Stimulated activated CD4-positive, alpha-beta T cell treated with anti-CD3 and anti-CD28 coated beads, Interleukin-15, amount 100 ng/mL, for 24 hours (primary cell): ENCODE measurements around the gene LTBP4.
"Not testable (repeated sequence)": the region's sequence is repeated elsewhere in the genome, so short reads cannot be mapped to it uniquely, and the experiment has no call there.

Experiments
- DNase-seq: peaks from one replicate; pipeline ENCODE4 v3.0.0-alpha.2; 2020

Gene LTBP4

DNA sequence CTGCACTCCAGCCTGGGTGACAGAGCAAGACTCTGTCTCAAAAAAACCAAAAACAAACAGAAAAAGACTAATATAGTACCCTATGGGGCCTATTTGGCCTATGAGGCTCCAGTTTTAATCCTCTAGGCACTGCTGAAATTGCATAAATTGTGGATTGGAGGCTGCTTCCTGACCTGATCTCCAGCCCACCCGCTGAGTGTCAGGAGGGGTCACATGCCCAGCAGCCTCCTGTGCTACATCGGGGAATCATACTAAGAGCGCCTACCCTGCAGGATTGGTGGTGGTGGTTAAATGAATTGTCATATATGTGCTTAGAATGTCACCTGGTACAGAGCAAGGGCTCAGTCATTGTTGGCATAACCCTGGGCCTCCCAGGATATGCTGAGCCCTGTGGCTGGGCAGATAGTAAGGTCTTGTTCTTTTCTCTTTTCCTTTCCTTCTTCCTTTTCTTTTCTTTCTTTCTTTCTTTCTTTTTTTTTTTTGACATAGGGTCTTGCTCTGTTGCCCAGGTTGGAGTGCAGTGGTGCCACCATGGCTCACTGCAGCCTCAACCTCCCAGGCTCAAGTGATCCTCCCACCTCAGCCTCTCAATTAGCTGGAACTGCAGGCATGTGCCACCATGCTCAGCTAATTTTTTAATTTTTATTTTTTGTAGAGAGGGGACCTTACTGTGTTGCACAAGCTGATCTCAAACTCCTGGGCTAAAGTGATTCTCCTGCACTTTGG is 31.3 kb downstream of the LTBP4 start:
- DNase-seq = no peak

DNA sequence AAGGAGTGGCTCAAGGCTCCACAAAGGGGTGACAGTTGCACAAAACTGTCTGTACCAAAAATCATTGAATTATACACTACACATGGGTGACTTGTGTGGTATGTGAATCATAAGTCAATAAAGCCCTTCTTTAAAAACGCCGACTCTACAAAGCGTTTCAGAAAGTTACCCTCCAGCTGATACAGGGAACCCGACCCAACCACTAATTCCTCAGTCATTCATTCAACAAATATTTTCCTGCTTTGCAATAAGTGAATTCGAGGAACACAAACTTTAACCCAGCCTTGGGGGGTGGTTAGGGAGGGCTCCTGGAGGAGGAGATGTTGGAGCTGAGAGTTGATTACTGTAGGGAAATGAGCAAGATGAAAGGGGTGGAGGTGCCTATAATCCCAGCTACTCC is 32.0 kb downstream of the LTBP4 start:
- no peak for DNase-seq

DNA sequence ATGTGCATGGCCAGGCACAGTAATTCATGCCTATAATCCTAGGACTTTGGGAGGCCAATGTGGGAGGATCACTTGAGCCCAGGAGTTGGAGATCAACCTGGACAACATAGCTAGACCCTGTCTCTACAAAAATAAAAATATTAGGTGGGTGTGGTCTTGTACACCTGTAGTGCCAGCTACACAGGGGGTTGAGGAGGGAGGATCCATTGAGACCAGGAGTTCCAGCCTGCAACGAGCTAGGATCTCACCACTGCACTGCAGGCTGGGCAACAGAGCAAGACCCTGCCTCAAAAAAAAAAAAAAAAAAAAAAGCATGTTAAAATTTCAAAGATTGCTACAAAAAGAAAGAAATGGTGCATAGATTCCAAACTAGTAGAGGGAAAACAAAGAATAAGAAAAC is 37.2 kb downstream of the LTBP4 start:
- no peak for DNase-seq

DNA sequence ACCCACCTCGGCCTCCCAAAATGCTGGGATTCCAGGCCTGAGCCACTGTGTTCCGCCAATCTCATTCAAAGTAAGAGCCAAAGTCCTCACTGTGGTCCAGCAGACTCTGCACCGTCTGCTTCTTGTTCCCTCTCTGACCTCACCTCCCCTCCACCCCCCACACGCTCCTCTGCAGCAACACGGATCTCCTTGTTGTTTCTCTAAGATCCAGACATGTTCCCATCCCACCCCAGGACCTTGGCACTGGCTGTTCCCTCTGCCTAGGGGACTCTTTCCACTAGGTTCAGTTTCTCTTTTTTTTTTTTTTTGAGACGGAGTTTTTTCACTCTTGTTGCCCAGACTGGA is 38.4 kb downstream of the LTBP4 start:
- no peak for DNase-seq

DNA sequence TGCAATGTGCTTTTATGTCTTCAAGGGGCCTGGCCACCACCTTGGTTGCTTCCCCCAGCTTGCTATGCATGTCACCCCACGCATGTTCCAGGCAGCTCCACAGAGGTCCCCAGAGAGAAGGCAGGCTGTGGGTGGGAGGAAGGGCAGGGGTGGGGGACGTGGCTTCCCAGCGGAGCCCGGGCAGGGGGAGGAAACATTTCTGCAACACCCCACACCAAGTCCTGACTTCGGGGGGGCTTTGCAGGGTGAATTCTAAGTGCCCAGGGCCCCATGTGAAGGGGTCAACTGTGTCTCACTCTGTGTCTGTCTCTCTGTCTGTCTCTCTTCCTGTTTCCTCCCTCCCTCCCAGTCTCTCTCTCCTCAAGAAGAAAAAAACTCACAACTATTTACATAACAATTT is 39.6 kb downstream of the LTBP4 start:
- DNase-seq = no peak

DNA sequence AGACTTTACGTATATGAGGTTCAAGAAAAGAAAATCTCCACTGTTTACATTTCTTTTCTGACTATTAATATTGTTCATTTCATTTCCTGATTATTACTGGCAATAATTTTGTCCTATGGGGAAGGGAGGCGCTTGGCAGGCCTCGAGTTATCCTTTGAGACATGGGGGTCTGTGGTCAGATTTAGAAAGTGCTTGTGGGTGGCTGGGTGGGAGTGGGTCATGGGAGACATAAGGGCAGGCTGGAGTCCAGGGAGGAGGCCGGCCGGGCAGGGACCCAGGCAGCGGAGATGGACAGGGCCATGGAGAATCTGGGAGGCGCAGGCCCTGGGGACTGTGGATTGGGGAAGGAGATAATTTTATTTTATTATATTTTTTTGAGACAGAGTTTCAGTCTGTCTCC is 40.1 kb downstream of the LTBP4 start:
- no peak for DNase-seq

DNA sequence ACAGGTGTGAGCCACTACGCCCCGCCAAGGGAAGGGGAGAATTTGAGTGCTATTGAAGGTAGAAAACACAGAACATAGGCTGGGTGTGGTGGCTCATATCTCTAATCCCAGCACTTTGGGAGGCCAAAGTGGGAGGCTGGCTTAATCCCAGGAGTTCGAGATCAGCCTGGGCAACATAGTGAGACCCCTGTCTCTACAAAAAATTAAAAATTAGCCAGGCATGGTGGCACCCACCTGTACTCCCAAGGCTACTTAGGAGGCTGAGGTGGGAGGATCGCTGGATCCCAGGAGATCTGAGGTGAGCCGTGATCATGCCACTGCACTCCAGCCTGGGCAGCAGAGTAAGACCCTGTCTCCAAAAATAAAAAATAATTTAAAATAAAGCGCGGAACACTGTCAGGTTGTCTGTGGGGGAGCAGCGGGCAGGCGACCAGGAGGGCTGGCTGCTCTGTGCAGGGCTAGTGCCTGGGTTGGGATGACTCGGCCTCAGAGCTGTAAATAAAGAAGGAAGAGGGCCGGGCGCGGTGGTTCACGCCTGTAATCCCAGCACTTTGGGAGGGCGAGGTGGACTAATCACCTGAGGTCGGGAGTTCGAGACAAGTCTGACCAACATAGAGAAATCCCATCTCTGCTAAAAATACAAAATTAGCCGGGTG is 41.0 kb downstream of the LTBP4 start:
- no peak for DNase-seq

DNA sequence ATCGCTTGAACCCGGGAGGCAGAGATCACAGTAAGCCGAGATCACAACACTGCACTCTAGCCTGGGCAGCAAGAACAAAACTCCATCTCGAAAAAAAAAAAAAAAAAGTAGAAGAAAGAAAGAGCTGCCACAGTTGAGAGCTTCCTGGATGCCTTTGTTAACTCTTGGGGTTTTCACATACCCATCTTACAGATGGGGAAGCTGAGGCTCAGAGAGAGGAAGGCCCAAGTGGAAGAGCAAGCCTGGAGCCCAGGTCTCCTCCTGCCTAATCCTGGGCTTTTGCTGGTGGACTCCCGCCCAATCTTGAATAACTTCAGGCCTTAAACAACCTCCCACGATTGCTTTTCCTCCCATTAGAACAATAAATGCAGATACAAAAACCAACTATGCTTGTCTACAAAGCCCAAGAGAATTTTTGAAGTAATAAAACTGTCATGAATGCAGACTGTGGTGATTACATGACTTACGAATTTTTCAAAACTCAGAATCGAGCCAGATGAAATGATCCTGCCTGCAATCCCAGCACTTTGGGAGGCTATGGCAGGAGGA is 41.7 kb downstream of the LTBP4 start:
- no peak for DNase-seq

DNA sequence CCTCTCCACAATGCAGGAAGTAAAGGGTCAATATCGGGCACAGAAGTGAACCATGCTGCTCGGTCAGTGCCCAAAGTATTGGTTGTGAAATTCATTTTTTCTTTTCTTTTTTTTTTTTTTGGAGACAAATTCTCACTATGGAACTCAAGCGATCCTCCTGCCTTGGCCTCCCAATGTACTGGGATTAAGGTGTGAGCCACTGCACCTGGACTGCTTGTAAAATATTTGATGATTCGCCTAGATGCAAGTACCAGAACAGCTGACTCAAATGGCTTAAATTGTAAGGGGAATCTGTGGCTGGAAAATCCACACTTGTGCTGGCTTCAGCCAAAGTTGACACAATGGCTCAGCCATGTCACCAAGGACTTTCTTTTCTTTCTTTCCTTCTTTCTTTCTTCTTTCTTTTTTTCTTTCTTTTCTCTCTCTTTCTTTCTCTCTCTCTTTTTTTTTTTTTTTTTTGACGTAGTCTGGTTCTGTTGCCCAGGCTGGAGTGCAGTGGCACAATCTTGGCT is 45.6 kb downstream of the LTBP4 start:
- DNase-seq = no peak

DNA sequence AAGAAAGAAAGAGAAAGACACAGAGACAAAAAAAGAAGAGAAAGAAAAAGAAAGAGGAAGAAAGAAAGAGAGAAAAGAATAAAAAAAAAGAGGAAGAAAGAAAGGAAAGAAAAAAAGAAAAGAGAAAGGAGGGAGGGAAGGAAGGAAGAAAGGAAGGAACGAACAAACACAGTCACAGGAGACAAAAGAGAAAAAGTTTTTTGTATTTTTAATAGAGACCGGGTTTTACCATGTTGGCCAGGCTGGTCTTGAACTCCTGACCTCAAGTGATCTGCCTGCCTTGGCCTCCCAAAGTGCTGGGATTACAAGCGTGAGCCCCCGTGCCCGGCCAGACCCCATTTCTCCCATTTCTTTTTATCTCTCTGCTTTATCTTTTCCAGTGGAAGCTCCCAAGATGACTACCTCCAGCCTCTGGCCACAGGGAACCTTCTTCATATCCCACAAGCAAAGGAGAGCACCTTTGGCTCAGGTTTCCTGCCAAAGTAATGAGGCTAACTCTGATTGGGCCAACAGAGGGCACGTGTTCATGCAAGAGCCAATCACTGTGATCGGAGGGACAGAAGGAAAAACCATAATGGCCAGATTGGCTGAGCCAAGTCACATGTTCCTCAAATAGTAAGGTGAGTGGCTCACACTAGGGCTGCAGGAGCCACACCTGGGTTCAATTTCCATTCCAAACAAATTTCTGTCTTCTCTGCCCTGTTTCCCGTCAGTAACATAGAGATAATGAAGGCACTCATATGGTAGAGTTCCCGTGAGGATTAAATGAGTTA is 48.9 kb downstream of the LTBP4 start:
- not testable (repeated sequence) for DNase-seq

DNA sequence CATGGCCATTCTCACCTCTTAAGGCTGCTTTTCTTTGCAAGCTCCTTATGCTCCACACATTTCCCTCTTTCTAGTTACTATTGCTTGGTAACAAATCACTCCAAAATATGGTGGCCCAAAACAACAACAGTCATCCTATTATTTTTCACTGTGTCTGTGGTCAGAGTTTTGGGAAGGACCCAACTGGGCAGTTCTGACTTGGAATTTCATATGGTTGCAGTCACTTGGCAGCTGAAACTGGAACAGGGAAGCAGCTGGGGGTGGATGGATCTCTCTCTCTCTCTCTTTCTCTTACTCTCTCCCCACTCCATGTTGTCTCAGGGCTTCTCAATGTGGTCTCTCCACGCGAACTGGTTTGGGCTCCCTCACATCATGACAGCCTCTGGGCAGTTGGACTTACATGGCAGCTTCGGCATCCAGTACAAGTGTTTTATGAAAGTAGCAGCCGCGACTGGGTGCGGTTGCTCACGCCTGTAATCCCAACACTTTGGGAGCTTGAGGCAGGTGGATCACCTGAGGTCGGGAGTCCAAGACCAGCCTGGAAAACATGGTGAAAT is 49.7 kb downstream of the LTBP4 start:
- no peak for DNase-seq

DNA sequence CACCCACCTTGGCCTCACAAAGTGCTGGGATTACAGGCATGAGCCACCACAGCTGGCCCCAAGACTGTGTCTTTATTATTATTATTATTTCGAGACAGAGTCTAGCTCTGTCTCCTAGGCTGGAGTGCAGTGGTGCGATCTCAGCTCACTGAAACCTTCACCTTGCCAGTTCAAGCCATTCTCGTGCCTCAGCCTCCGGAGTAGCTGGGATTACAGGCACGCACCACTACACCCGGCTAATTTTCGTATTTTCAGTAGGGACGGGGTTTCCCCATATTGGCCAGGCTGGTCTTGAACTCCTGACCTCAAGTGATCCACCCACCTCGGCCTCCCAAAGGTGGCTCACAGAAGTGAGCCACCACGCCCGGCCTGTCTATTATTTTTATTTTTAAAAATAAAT is 51.1 kb downstream of the LTBP4 start:
- not testable (repeated sequence) for DNase-seq

DNA sequence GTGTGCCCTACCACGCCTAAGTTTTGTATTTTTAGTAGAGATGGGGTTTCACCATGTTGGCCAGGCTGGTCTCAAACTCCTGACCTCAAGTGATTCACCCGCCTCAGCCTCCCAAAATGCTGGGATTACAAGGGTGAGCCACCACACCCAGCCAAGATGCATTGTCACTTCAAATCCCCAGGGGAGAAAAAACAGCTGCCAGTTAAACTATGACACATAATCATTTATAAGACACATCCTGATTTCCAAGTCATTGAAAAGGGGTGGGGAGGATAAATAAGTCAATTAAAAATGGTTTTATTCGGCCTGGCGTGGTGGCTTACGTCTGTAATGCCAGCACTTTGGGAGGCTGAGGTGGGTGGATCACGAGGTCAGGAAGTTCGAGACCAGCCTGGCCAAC is 54.5 kb downstream of the LTBP4 start:
- not testable (repeated sequence) for DNase-seq

DNA sequence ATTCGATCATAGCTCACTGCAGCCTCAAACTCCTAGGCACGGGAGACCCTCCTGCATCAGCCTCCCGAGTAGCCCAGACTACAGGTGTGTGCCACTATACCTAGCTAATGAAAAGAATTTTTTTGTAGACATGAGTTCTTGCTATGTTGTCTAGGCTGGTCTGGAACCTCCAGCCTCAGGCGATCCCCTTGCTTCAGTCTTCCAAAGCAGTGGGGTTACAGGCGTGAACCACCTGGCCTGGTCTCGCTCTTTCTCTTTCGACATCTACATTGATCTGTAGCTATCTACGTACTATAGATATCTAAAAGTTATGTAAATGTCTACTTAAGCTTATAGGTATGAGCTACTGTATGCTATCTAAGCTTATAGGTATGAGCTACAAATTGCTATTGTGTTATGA is 56.9 kb downstream of the LTBP4 start:
- no peak for DNase-seq

DNA sequence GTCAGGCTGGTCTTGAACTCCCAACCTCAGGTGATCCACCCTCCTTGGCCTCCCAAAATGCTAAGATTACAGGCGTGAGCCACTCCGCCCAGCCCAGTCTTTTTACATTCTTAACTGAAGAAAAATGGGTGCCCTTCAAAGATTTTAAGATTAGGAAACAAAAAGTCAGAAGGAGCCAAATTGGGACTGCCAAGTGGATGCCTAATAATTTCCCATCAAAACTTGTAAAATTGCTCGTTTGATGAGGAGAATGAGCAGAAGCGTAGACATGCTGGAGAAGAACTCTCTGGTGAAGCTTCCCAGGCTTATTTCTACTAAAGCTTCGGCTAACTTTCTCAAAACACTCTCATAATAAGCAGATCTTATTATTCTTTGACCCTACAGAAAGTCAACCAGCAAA is 57.9 kb downstream of the LTBP4 start:
- no peak for DNase-seq

DNA sequence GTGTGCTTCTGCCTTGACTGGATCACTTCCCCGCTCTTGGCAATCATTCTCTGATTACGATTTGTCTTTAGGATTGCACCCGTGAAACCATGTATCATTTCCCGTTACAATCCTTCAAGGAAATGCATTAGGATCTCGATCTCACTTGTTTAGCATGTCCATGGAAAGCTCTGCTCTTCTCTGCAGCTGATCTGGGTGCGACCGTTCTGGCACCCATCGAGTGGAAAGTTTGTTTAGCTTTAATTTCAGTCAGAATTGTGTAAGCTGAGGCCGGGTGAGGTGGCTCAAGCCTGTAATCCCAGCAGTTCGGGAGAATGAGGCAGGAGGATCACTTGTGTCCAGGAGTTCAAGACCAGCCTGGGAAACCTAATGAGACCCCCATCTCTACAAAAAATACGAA is 58.4 kb downstream of the LTBP4 start:
- no peak for DNase-seq

DNA sequence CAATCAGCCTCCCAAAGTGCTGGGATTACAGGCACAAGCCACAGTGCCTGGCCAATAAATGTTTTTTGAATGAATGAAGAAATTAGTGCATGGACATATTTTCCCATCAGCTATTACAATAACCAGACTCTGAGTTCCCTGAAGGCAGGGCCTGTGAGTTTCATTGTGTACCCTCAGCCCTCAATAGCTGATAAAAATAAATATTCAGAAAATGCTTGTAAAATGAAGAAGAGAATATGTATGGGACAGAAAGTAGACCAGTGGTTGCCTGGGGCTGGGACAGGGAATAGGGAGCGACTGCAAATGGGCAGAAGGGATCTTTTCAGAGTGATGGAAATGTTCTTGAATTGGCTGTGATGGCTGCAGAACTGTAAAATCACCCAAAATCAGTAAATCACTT is 60.4 kb downstream of the LTBP4 start:
- DNase-seq = no peak

DNA sequence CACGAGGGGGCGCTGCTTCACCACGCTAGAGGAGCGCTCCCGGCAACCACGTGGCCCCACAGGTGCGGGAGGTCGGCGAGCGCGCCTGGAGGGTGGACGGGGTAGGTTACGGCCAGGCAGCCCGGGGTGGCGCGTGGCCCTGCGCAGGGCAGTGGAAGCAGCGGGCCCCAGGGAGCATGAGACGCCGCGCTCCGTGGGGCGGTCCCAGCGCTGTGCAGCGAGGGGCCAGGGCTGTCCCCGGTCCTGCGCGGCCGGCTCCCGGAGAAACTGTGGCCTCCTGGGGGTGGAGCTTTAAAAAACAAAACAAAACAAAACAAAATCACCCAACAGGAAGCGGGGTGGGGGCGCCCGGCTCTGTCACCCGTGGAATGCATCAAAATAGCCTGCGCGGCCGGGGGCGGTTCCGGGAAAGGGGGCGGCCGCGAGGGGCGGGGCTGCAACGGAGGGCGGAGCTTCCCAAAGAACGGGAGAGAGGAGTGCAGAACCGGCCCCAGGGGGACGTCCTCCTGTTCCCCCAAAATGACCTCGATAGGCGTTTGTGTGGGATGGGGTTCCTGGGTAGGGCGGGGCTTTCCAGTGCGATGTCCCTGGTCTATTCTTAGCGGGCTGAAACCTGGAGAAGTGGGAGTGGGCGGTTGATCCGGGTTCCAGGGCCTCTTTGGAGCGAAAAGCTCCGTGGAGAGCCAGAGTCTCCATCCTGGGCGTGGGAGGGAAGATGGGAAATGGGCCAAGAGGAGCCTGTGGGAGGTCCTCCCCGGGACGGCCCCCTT is 61.9 kb downstream of the LTBP4 start:
- peak; percentile 94 for DNase-seq

DNA sequence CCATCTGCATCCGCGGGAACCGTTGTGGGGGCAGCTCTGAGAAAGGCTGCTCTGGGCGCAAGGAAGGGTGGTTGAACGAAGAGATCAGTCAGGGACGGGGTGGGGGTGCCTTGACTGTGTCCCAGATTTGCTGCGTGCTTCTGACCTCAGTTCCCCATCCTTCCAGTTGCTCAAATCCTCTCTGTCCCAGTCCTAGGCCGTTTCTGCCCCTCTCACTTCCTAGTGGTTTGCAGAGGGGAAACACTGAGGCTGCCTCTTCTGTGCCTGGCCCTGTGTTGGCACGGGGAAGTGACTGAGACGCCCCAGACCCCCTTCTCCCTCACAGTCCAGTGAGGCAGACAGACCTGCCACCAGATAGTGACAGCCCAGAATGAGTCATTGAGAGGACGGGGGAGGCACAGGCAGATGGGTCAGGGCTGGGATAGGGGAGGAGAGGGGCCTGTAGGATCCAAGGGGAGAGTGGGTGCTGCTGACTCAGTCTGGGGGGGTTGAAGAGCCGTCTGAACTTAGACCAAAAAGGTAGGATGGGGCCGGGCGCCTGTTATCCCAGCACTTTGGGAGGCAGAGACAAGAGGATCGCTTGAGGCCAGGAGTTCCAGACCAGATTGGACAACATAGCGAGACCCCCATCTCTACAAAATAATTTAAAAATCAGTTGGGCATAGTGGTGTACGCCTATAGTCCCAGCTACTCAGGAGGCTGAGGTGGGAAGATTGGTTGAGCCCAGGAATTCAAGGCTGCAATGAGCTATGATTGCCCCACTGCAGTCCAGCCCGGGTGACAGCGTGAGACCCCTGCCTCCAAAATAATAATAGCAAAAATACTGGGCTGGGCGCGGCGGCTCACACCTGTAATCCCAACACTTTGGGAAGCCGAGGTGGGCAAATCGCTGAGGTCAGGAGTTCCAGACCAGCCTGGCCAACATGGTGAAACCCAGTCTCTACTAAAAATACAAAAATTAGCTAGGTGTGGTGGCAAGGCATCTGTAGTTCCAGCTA is 62.8 kb downstream of the LTBP4 start:
- DNase-seq = peak; percentile 44

DNA sequence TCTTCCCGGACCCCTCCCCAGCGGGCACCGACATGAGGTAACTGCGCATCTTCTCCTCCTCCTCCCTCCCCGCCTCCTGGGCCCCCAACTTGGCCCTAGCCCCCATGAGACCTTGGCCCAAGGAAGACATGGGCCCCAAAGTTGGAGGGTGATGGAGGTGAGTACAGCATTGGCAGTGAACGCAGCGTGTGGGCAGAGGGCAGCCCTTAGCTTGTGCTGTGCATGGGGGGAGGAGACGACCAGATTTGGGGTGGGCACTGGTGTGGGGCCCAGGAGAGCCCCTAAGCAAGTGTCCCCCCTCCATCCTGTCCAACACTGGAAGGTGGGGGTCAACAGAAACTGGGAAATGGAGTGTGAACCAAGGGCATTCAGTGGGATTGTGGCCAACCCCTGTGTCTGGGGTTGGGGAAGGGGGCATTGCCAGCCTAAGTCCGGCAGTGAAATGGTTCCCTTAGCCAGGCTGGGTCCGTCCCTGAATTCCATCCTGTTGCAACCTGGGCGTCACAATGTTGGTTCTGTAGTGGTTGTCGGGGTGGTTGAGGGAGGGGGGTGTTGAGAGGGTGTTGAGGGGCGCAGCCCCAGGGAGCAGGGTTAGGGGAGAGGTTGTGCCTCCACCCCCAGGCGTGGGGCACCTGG is 65.8 kb downstream of the LTBP4 start:
- DNase-seq = no peak

DNA sequence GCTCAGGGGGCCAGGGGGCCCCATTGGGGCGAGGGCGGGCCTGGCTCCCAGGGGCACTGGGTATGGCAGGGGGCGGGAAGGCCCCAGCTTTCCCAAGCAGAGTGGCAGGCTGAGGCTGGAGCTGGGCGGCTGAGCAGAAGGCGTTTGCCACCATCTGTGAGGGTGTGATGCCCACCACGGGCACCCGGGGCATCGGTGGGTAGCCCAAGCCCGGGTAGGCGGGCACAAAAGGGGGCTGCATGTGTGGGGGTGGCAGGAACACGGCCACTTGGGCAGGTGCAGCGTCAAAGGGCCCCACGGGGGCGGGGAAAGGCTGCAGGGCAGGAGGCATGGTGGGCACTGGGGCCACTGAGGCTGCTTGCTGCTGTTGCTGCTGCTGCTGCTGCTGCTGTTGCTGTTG is 66.4 kb downstream of the LTBP4 start:
- no peak for DNase-seq
